ENCODE results near the gene SEPTIN1.

SEPTIN1 gene, protein sequence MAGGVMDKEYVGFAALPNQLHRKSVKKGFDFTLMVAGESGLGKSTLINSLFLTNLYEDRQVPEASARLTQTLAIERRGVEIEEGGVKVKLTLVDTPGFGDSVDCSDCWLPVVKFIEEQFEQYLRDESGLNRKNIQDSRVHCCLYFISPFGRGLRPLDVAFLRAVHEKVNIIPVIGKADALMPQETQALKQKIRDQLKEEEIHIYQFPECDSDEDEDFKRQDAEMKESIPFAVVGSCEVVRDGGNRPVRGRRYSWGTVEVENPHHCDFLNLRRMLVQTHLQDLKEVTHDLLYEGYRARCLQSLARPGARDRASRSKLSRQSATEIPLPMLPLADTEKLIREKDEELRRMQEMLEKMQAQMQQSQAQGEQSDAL

DNA sequence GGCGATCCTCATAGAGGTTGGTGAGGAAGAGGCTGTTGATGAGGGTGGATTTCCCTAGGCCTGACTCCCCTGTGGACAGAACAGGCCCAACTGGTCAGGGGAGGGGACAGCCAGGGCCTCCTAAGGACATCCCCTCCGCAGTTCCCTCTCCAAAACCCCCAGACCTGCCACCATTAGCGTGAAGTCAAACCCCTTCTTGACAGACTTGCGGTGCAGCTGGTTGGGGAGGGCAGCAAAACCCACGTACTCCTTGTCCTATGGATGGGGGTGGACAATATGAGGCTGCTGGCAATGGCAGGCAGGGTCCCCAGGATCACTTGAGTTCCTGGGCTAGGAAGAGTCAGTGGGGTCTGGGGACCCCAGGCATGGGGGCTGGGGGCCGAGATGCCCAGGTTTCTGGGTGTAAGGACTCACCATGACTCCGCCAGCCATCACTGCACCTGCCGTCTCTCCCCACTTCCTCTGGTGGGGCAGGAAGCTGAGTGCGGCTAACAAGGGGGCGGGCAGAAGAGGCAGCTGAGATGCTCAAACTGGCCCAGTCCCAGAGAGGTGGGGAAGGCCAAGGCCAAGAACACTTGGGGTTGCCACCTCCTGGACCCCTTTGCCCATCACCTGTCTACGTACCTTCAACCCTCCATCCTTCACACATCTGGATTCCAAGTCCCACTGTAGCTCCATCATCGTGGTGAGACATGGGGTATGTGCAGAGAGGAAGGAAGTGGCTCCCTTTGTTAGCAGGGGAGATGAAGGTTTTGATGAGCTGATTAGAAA, at the start of gene SEPTIN1:
Gene SEPTIN1, minus strand, starts transcription at position 451 of the 771 bp plus-strand sequence. Its CDS starts 19 bp downstream, at position 432.
- no peak for DNase-seq

DNA sequence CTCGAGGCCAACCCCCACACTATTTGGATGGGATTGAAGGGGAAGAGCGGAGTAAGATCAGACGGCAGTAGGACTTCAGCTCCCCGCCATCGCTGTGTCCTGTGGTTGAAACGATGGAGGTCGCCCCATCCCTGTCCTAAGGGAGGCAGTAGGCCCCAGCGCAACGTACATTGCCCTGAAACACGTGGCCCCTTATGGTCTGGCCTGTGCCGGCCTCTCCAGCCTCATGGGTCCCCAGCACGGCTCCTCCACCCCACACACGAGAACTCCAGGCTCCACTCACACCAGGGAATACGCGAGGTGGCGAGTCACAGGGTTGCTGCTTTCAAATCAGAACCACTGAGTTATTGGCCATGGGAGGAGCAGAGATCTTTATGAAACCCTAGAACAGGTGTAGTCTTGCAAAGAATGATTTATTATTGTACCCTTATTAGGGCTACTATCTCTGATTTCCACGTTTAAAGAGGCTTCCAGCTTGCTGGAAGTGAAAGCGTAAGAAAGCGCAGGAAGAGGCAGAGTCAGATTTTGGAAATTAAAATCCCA, 48.1 kb upstream of the SEPTIN1 start:
- peak in 1 of 2 experiments; percentile 60 for DNase-seq

DNA sequence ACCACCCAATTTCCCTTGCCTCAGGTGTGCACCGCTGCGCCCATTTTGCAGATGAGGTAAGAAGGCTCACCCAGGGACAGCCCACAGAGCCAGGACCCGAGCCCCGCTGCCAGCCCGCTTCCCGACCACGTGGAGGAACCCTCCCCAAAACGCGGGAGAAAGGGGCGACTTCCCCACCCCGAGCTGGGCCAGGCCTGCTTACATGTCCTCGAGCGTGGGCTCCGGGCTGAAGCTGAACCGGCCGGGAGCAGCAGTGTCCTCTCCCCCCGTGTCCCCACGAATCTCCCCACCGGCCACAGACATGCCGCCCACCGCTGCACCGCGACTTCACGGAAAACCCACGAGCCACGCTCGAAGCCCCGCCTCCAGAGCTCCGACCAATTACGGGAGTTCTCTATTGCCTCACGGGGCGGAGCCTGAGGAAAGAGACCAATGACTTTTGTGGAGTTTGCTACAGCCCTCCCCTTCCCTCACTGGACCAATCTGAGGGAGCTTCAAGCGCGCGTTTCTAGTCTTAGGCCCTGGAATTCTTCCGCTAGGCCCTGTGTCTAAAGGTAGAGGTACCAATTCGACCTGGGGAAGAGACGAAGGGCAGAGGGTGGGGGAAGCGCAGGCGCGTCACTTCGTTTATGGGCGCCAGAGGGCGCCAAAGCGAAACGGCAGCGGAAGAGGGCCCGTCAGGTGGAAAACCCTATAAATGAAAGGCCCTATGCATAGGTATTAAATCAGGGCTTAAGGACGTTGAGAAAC, 47.5 kb upstream of the SEPTIN1 start, which contains the start of gene DCTPP1:
Gene DCTPP1, minus strand, starts transcription at position 353 of the 750 bp plus-strand sequence. Its CDS starts 50 bp downstream, at position 303.
- peak; percentile 99 for DNase-seq

DNA sequence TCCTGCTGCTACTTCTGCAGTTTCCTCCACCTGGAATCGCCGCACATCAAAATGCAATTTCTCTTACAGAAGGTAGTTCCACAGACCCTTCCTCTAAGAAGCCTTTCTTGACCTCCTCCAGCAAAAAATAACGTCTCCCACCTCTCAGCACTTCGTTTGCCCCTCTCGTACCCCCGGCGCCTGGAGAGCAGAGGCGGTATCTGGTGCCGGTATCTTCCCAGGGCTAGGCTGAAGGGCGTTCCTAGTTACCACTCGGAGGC, 47.0 kb upstream of the SEPTIN1 start:
- no peak for DNase-seq

DNA sequence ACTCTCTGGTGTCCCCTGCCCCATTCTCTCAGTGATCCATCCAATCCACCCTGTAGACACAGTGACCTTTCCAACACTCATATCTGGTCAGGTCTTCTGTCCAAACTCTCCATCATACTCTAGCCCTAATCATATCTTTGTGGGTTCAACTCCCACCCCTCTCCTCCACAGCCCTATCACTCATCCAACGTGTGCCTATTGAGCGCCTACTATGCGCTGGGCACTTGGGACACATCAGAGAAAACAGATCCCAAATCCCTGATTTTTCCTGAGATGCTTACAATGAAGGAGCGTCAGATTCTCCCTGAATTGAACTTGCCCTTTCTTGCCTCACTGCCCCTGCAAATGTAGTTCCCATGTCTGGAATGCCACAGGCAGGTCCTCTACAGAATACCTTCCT, 45.7 kb upstream of the SEPTIN1 start:
- no peak for DNase-seq

DNA sequence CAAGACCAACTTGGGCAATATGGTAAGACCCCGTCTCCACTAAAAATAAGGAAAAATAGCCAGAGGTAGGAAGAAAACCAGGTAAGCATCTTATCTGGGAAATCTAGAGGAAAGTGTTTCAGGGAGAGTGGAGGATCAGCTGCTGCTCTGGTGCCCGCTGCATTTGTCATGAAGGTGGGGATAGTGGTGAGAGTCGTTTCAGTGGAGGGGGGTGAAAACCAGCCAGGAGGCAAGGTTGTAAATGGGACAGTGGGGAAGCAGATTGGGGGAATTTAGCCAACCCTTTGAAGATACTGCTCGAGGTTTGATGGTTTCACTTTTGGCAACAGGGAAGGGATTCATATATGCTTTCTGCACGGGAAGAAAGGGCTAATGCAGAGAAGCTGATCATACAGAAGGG, 38.6 kb upstream of the SEPTIN1 start:
- DNase-seq: no peak

DNA sequence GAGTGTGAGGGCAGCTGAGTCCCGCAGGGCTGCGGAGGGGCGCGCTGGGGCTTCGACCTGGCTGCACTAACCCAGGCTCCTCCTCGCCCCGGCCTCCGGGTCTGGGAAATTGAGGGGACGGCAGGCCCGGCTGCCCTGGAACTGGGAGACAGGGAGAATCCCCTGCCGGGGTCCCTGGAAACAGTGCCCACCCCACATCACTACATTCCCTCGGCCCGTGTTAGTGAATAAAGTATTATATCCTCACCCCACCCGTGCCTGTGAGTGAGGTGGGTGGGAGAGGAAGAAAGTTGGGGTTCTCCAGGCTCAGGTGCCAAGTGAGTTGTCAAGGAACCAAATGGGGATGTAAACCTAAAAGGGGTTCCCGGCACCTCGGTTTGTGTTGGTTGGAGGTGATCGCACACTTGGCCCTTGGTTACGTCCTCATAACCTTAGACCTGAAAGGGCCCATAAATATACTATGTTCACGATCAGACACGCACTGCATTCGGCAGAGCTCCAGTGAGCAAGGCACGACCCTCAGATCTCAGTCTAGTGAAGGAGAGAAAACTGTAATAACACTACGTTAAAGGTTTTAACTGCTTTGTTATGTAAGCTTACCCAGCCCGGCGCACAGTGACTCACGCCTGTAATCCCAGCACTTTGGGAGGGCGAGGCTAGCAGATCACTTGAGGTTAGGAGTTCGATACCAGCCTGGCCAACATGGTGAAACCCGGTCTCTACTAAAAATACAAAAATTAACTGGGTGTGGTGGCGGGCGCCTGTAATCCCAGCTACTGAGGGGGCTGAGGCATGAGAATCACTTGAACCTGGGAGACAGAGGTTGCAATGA, 36.2 kb upstream of the SEPTIN1 start:
- DNase-seq: peak; percentile 5 to 28

DNA sequence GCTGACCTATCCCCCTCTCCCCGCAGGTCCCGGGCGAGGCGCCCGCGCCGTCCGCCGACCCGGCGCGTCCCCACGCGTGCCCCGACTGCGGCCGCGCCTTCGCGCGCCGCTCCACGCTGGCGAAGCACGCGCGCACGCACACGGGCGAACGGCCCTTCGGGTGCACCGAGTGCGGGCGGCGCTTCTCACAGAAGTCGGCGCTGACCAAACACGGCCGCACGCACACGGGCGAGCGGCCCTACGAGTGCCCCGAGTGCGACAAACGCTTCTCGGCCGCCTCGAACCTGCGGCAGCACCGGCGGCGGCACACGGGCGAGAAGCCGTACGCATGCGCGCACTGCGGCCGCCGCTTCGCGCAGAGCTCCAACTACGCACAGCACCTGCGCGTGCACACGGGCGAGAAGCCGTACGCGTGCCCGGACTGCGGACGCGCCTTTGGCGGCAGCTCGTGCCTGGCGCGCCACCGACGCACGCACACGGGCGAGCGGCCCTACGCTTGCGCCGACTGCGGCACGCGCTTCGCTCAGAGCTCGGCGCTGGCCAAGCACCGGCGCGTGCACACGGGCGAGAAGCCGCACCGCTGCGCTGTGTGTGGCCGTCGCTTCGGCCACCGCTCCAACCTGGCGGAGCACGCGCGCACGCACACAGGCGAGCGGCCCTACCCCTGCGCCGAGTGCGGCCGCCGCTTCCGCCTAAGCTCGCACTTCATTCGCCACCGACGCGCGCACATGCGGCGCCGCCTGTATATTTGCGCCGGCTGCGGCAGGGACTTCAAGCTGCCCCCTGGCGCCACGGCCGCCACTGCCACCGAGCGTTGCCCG, 35.4 kb upstream of the SEPTIN1 start:
- DNase-seq: peak; percentile 85 to 98

DNA sequence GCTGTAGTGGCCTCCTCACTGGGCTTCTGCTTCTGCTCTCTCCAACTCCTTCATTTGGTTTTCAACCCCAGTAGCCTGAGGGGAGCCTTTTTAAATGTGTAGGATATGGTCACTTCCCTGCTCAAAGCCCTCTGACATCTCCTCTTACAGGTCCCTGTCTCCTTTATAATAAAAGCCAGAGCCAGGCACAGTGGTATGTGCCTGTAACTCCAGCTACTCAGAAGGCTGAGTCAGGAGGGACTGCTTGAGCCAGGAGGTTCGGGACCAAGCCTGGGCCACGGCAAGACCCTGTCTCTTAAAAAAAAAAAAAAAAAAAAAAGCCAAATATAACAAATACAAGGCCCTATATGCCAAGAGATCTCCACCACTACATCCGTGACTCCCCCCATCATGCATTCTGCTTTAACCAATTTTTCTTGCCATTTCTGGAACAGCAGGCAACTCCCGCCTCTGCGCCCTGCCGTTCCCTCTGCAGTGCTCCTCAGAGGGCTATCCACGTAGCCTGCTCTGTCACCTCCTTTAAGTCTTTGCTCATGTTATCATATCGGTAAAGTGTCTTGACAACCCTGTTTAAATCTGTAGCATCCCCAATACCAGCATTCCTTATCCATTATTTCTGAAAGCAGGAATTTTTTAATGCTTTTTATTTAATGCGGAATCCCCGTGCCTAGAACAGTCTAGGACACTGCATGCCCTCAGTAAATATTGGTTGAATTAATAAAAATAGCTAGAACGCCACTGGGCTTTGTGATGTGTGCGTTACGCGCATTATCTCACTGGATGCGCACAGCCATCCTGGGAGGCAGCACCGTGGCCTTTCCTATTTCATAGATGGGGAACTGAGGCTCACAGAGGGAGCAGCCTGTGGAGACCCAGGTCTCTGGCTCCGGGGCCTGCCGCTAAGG, 34.5 kb upstream of the SEPTIN1 start:
- DNase-seq: no peak

DNA sequence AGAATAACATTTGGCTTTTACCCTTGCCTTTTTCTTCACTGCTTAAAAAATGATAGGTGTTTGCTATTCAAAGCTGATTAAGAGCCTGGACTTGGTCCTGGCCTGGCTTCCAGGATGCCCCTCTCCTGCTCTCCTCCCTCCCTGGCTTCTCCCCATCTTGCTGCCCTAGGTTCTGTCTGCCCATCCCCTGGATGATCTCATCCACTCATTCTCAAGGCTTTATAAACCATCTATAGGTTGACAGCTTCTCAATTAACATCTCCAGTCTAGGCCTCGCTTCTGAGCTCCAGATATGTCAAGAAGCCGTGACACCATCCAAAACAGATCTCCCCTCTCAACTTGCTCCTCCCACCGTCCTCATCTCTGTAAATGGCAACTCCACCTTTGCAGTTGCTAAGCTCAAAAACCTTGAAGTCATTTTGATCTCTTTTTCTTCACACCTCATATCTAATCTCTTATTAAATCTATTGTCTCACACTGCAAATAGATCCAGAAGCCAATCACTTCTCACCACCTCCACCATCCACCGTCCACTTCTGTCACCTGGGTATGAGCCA, 33.8 kb upstream of the SEPTIN1 start:
- no peak for DNase-seq

DNA sequence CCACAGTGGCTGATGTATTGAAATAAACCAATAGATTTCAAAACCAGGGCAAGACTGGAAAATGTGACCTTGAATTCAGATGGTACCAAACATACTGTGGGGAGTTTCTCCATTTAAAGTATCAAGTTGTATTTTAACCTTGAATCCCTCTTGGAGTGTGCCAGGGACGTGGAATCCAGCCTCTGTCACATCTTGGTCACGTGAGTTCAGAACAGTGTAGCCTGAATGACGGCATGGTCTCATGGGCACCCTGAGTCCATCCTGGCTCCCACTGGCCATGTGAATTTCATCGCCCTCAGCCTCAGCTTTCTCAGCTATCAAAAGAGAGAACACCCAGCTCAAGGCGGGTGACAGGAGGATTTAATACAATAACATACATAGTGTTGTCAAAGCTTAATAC, 31.8 kb upstream of the SEPTIN1 start:
- no peak for DNase-seq

DNA sequence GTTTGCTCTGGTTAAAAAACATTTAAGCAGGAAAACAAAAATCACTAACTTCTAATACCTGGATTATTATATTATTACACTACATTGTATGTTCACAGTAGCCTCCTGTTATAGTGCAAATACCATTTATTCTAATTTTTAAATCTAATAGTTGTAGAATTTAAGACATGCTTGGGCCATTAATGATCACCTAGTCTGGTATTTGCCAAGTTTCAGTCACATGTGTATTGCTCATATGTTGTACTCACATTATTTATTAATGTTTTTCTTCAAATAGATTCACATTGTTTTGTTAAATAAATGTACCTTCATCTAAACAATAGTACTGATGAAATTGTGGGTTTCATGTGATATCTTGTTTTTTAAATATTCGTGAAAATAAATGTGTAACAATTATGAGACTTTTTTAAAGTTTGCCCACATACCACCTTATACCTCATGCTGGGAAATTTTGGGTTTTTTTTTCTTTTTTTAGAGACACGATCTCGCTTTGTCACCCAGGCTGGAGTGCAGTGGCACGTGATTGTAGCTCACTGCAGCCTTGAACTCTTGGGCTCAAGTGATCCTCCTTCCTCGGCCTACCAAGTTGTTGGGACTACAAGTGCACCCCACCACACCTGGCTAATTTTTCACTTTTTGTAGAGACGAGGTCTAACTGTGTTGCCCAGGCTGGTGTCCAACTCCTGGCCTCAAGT, 30.9 kb upstream of the SEPTIN1 start:
- no peak for DNase-seq

DNA sequence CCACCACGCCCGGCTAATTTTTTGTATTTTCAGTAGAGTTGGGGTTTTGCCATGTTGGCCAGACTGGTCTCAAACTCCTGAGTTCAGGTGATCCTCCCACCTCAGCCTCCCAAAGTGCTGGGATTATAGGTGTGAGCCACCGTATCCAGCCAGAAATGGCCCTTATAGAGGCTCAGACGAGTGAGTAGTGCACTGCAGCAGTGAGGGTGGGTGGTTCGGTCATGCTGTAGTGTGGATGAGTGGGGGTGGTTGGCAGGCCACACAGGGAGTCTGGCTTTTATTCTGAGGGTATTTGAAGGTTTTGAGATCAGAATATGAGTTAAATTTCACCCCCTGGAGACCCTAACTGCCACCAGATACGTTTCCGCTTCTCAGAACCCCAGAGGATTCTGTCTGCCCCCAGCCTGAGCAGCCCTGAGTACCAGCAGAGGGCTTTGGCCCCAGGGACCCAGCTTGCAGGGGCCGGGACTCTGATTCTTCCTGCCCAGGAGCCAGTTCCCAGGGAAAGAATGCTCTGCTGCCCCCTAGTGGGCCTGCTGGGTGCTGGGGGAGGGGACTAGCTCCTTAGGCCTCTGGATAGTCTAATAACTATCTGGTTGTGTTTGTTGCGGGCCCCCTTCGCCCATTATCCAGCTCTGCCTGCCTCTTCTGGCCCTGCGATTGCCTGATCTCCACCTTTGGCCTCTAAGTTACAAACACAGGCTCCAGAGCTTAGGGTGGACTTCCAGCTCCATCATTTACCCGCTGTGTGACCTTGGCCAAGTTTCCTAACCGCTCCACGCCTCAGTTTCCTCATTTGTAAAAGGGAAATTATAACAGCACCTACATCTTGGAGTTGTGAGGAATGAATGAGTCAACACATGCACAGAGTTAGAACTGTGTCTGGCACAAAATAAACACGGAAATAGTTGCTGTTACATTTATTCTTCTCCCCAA, 27.0 kb upstream of the SEPTIN1 start:
- DNase-seq: peak; percentile 80 to 93

DNA sequence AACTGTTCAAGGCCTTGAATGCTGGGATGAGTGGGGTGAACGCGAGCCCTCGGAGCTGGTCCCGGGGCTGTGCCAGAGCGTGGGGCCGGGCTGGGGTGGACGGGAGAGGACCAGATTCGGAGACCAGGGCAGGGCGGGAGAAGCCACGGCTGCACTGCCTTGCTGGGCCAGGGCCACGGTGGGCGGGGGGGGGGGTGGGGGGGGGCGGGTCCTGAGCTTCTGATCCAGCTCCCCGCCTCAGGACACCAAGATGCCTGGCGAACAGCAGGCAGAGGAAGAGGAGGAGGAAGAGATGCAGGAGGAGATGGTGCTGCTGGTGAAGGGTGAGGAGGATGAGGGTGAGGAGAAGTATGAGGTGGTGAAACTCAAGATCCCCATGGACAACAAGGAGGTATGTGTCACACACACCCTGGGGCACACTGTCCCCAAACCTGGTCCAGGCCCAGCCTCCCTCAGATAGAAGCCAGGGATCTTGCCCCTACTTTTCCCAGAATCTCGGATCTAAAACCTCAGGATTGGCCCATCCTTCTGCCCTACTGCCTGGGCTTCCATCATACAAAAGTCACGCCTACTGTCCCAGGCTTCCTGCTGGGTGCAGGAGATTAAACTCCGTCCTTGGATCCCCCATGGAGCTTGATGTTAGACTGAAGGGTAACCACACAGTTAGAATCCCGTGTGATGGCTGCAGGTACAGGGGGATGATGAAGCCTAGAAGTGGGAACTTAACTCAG, 25.6 kb upstream of the SEPTIN1 start:
- DNase-seq: no peak

DNA sequence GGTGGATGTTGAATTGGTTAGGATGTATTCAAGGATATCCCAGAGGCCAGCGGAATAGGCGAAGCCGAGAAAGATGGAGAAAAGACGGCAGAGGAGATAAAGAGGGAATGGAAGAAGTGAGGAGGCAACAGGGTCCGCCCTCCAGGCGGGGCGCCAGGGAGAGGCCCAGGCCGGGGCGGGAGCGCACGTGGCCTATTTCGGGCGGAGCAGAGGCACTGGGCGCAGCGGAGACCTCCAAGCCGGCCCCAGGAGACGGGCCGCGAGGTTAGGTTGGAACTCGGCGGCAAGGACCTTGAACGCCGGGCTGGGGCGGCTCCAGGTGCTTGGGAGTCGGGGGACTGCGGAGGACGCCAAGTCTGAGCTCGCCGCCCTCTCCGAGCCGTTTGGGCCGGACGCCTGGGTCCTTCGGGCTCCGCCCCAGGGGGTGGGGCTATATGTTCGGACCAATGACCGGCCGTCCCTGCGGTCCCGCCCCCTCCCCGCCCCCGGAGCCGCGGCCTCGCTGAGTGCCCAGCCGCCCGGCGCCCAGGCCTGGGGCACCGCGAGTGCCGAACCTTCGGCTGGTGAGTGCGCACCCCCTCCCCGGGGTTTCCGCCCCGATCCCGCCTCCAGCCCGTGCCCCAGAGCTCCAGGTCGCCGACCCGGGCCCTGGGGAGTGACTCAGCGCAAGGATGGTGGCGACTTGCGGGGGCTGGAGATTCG, 24.9 kb upstream of the SEPTIN1 start, which contains the start of gene ZNF771:
Gene ZNF771, plus strand, starts transcription at position 505 of the 702 bp plus-strand sequence. CDS start 448 bp downstream, outside the sequence.
- peak; percentile 78 to 95 for DNase-seq

DNA sequence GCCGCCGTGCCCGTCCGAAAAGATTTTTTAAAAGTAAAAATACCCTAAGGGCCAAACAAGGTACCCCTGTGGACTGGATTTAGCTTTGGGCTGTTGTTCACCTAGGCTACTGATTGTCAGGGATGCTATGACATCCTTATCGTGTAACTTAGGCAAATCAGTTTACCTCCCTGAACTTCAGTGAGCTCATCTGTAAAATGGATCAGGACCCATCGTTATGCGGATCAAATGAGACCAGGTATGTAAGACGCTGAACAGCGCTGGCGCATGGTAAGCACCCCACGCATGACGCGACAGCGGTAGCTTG, 24.4 kb upstream of the SEPTIN1 start:
- DNase-seq: no peak
